ENCODE measurements around the gene PTGIS.

The PTGIS gene

GRCh38 chr20:49470922-49471321, 97.0 kb downstream of the PTGIS start:
- DNase-seq (ENCODE audit: low read depth): no peak

GRCh38 chr20:49469060-49469459, 98.9 kb downstream of the PTGIS start:
- no peak for DNase-seq (ENCODE audit: low read depth)

GRCh38 chr20:49468412-49468811, 99.5 kb downstream of the PTGIS start:
- DNase-seq (ENCODE audit: low read depth): no peak

- DNase-seq (ENCODE audit: low read depth): no peak
These were observed 101.6 kb downstream of the PTGIS start for GRCh38 chr20:49466114-49466912.

GRCh38 chr20:49464556-49464955, 103.4 kb downstream of the PTGIS start:
- no peak for DNase-seq (ENCODE audit: low read depth)

- no peak for DNase-seq (ENCODE audit: low read depth)
These were observed 105.3 kb downstream of the PTGIS start for GRCh38 chr20:49462626-49463025.

- no peak for DNase-seq (ENCODE audit: low read depth)
These were observed 105.9 kb downstream of the PTGIS start for GRCh38 chr20:49461894-49462620.

- DNase-seq (ENCODE audit: low read depth): no peak
These were observed 107.0 kb downstream of the PTGIS start for GRCh38 chr20:49460916-49461315.

- no peak for DNase-seq (ENCODE audit: low read depth)
These were observed 107.8 kb downstream of the PTGIS start for GRCh38 chr20:49460131-49460530.

GRCh38 chr20:49459684-49460083, 108.3 kb downstream of the PTGIS start:
- DNase-seq (ENCODE audit: low read depth): no peak

GRCh38 chr20:49457444-49457843, 110.5 kb downstream of the PTGIS start:
- no peak for DNase-seq (ENCODE audit: low read depth)

- no peak for DNase-seq (ENCODE audit: low read depth)
These were observed 111.3 kb downstream of the PTGIS start for GRCh38 chr20:49456646-49457045.

- no peak for DNase-seq (ENCODE audit: low read depth)
These were observed 112.2 kb downstream of the PTGIS start for GRCh38 chr20:49455691-49456090.

Measured in stimulated activated CD8-positive, alpha-beta memory T cell treated with anti-CD3 and anti-CD28 coated beads, Interleukin-4, amount 100 ng/mL, for 24 hours (primary cell).